H9 (cell line): ENCODE measurements around the gene PGBD5. TPM values are rescaled to one million over a fixed set of nuclear protein-coding genes. Genes with fewer than 3 reads are reported as not detected.

Experiments used
- DNase-seq: peaks from one replicate; pipeline ENCODE4 v3.0.0-alpha.2; 2017
- H2AFZ ChIP-seq: one replicate; pipeline ENCODE4 v1.6.1; 2013; ENCODE audit warnings: mild to moderate bottlenecking, low read length, control low read depth, moderate library complexity
- H2AK5ac ChIP-seq: 2 replicates; pipeline ENCODE4 v1.6.1; 2013; ENCODE audit warnings: low read length, control low read depth, mixed read lengths; ENCODE audit not compliant: insufficient read length
- H2BK120ac ChIP-seq: one replicate; pipeline ENCODE4 v1.6.1; 2013; ENCODE audit warnings: low read depth, mild to moderate bottlenecking, low read length, control low read depth, inconsistent platforms; ENCODE audit not compliant: poor library complexity, severe bottlenecking
- H2BK12ac ChIP-seq: 2 replicates; pipeline ENCODE4 v1.6.1; 2013; ENCODE audit warnings: low read length, control low read depth, mixed read lengths, low read depth; ENCODE audit not compliant: insufficient read length
- H2BK15ac ChIP-seq: 2 replicates; pipeline ENCODE4 v1.6.1; 2013; ENCODE audit warnings: low read depth, low read length, control low read depth
- H2BK20ac ChIP-seq: one replicate; pipeline ENCODE4 v1.6.1; 2013; ENCODE audit warnings: low read depth, mild to moderate bottlenecking, low read length, control low read depth, inconsistent platforms; ENCODE audit not compliant: poor library complexity, severe bottlenecking
- H2BK5ac ChIP-seq: 2 replicates; pipeline ENCODE4 v1.6.1; 2013; ENCODE audit warnings: low read length, control low read depth, mixed read lengths; ENCODE audit not compliant: insufficient read length
- H3K14ac ChIP-seq: 2 replicates; pipeline ENCODE4 v1.6.1; 2013; ENCODE audit warnings: low read length, control low read depth; ENCODE audit not compliant: insufficient read depth
- H3K18ac ChIP-seq: 2 replicates; pipeline ENCODE4 v1.6.1; 2013; ENCODE audit warnings: low read depth, mild to moderate bottlenecking, mixed read lengths, low read length, control low read depth; ENCODE audit not compliant: insufficient read length
- H3K23ac ChIP-seq: 2 replicates; pipeline ENCODE4 v1.6.1; 2013; ENCODE audit warnings: low read length, control low read depth, mixed read lengths, low read depth; ENCODE audit not compliant: insufficient read length
- H3K23me2 ChIP-seq: 2 replicates; pipeline ENCODE4 v1.6.1; 2013; ENCODE audit warnings: low read depth, mild to moderate bottlenecking, mixed read lengths, low read length, control low read depth; ENCODE audit not compliant: insufficient read length, poor library complexity, severe bottlenecking
- H3K27ac ChIP-seq: 2 replicates; pipeline ENCODE4 v1.5.1; 2013; ENCODE audit warnings: low read length, control low read depth, mixed read lengths, low read depth; ENCODE audit not compliant: insufficient read length
- H3K27me3 ChIP-seq: 2 replicates; pipeline ENCODE4 v1.6.1; 2013; ENCODE audit warnings: low read length, control low read depth, inconsistent platforms; ENCODE audit not compliant: insufficient read depth
- H3K4ac ChIP-seq: 2 replicates; pipeline ENCODE4 v1.6.1; 2013; ENCODE audit warnings: low read depth, mild to moderate bottlenecking, control low read depth, inconsistent platforms, low read length, moderate library complexity
- H3K4me1 ChIP-seq: 2 replicates; pipeline ENCODE4 v1.6.1; 2013; ENCODE audit warnings: low read length, control low read depth, inconsistent platforms; ENCODE audit not compliant: insufficient read depth
- H3K4me2 ChIP-seq: 2 replicates; pipeline ENCODE4 v1.6.1; 2013; ENCODE audit warnings: low read length, control low read depth, mixed read lengths; ENCODE audit not compliant: insufficient read length, insufficient read depth
- H3K56ac ChIP-seq: 2 replicates; pipeline ENCODE4 v1.6.1; 2013; ENCODE audit warnings: low read depth, mild to moderate bottlenecking, mixed read lengths, low read length, control low read depth; ENCODE audit not compliant: insufficient read length
- H3K79me1 ChIP-seq: 2 replicates; pipeline ENCODE4 v1.6.1; 2013; ENCODE audit warnings: low read depth, mild to moderate bottlenecking, moderate library complexity, low read length, control low read depth, inconsistent platforms; ENCODE audit not compliant: insufficient read depth, poor library complexity, severe bottlenecking
- H3K79me2 ChIP-seq: 2 replicates; pipeline ENCODE4 v1.6.1; 2013; ENCODE audit warnings: low read length, control low read depth, inconsistent platforms; ENCODE audit not compliant: insufficient read depth
- H3K9ac ChIP-seq: 2 replicates; pipeline ENCODE4 v1.6.1; 2013; ENCODE audit warnings: low read length, control low read depth, mixed read lengths; ENCODE audit not compliant: insufficient read length; ENCODE audit errors: extremely low read depth
- H3K9me3 ChIP-seq: one replicate; pipeline ENCODE4 v1.6.1; 2013; ENCODE audit warnings: low read depth, low read length, inconsistent platforms; ENCODE audit not compliant: control insufficient read depth
- H3T11ph ChIP-seq: one replicate; pipeline ENCODE4 v1.6.1; 2013; ENCODE audit warnings: mild to moderate bottlenecking, low read length, control low read depth, inconsistent platforms
- H4K20me1 ChIP-seq: one replicate; pipeline ENCODE4 v1.6.1; 2013; ENCODE audit not compliant: control insufficient read depth, insufficient read length, insufficient read depth
- H4K5ac ChIP-seq: 2 replicates; pipeline ENCODE4 v1.6.1; 2013; ENCODE audit warnings: low read depth, mild to moderate bottlenecking, mixed read lengths, low read length, control low read depth; ENCODE audit not compliant: insufficient read length
- H4K8ac ChIP-seq: replicated peaks from 2 replicates; pipeline ENCODE4 v1.6.1; 2013; ENCODE audit warnings: low read length, control low read depth, mixed read lengths, low read depth; ENCODE audit not compliant: insufficient read length
- H4K91ac ChIP-seq: 2 replicates; pipeline ENCODE4 v1.6.1; 2013; ENCODE audit warnings: low read depth, mild to moderate bottlenecking, moderate library complexity, mixed read lengths, low read length, control low read depth; ENCODE audit not compliant: insufficient read length
- H3K27ac Mint-ChIP-seq, 3 experiments: 2 replicates in 2 of 3; 3 replicates in 1 of 3; pipeline ENCODE4 v1.8.0; 2020 to 2021; ENCODE audit warnings: mixed read lengths in 3 of 3, mild to moderate bottlenecking in 1 of 3, moderate library complexity in 1 of 3
- H3K27me3 Mint-ChIP-seq: 2 replicates; pipeline ENCODE4 v1.8.0; 2021; ENCODE audit warnings: low read depth, mild to moderate bottlenecking, moderate library complexity, mixed read lengths
- H3K36me3 Mint-ChIP-seq, 3 experiments: 2 replicates in 2 of 3; 3 replicates in 1 of 3; pipeline ENCODE4 v1.8.0; 2020 to 2021; ENCODE audit warnings: low read depth in 3 of 3, mixed read lengths in 3 of 3; ENCODE audit not compliant: insufficient read depth in 1 of 3
- H3K4me1 Mint-ChIP-seq, 2 experiments: 2 replicates each; pipeline ENCODE4 v1.8.0; 2020; ENCODE audit warnings: mixed read lengths in 2 of 2
- H3K4me3 Mint-ChIP-seq, 2 experiments: 2 replicates in 1 of 2; 3 replicates in 1 of 2; pipeline ENCODE4 v1.8.0; 2020 to 2021; ENCODE audit warnings: mild to moderate bottlenecking in 2 of 2, mixed read lengths in 2 of 2, moderate library complexity in 1 of 2
- H3K9me3 Mint-ChIP-seq, 2 experiments: 2 replicates in 1 of 2; 3 replicates in 1 of 2; pipeline ENCODE4 v1.8.0; 2020; ENCODE audit warnings: mild to moderate bottlenecking in 2 of 2, mixed read lengths in 2 of 2, moderate library complexity in 1 of 2
- CTCF ChIP-seq: fragments of 200-600 bp; sonication (generic); conservative IDR thresholded peaks from 3 replicates; pipeline ENCODE4 v1.8.0; 2021; ENCODE audit warnings: antibody characterized with exemption, mild to moderate bottlenecking
- WGBS: extraction: QIAGEN DNeasy Blood & Tissue Kit; methylation state at CpG from one replicate; pipeline ENCODE4 v1.1.7; 2013; ENCODE audit warnings: missing lambda C conversion rate, low lambda C conversion rate, mixed read lengths; ENCODE audit not compliant: insufficient read length; ENCODE audit errors: extremely low coverage; 5-methylcytosine and 5-hydroxymethylcytosine counted together
- total RNA-seq: library from RNA; stranded (reverse); gene quantifications from 2 replicates; pipeline ENCODE4 v1.2.1, GENCODE V29; 2021

PGBD5 gene
- total RNA-seq, 1 experiment from 2014 or later: 19.1 TPM

GRCh38 chr1:230427981-230428380, 1.8 kb upstream of the PGBD5 start:
- H3K9ac ChIP-seq: no peak overlapping the region
- H4K8ac ChIP-seq: no peak overlapping the region
- no peak overlapping the region for H3K56ac ChIP-seq
- no peaks in the 10 kb centered on the region; the same call in 1 of the 2 replicates for H3K27me3 ChIP-seq
- H2BK5ac ChIP-seq: no peak overlapping the region
- no peak overlapping the region for H2AK5ac ChIP-seq
- peak overlapping the region; percentile 79 for H3K27ac ChIP-seq
- H4K91ac ChIP-seq: no peak overlapping the region
- no peak overlapping the region for H3K4ac ChIP-seq
- no peaks in the 10 kb centered on the region for H3K79me1 ChIP-seq
- WGBS: no CpG with 5 or more reads among the region's 3 CpGs
- Mint-ChIP-seq H3K4me3 (peak overlapping the region; percentile 21 to 81), H3K4me1 (peaks cover 36 to 49% of the 10 kb centered on the region in 2 experiments), H3K27ac (peak overlapping the region; percentile 80 to 91 (median 86)), H3K9me3 (no peaks in the 10 kb centered on the region; a peak in 1 of 5 replicates), H3K27me3 (peaks cover 23% of the 10 kb centered on the region), H3K36me3 (peaks cover 0 to 1% (median 0%) of the 10 kb centered on the region in 3 experiments; a peak in 2 of 7 replicates)
- H3K23ac ChIP-seq: no peak overlapping the region
- H2BK20ac ChIP-seq: no peak overlapping the region
- no peaks in the 10 kb centered on the region for H4K20me1 ChIP-seq
- H3K9me3 ChIP-seq: no peaks in the 10 kb centered on the region
- no peak overlapping the region for H2BK12ac ChIP-seq
- H3K23me2 ChIP-seq: peaks cover 12% of the 10 kb centered on the region
- H2BK120ac ChIP-seq: no peak overlapping the region
- no peak overlapping the region for H3K14ac ChIP-seq
- H3K4me2 ChIP-seq: peak overlapping the region; percentile 72
- H4K5ac ChIP-seq: no peak overlapping the region
- H2AFZ ChIP-seq: no peak overlapping the region
- no peak overlapping the region for H2BK15ac ChIP-seq
- no peak for TF ChIP-seq CTCF
- H3K4me1 ChIP-seq: peaks cover 2% of the 10 kb centered on the region; the same call in 1 of the 2 replicates
- peaks cover 2% of the 10 kb centered on the region; the same call in 1 of the 2 replicates for H3K79me2 ChIP-seq
- H3K18ac ChIP-seq: no peak overlapping the region
- H3T11ph ChIP-seq: no peak overlapping the region
- DNase-seq: peak; percentile 72
